ENCODE measurements around the gene DMXL2.
"Not testable (repeated sequence)": the region's sequence is repeated elsewhere in the genome, so short reads cannot be mapped to it uniquely, and the experiment has no call there.

The DMXL2 gene

DNA sequence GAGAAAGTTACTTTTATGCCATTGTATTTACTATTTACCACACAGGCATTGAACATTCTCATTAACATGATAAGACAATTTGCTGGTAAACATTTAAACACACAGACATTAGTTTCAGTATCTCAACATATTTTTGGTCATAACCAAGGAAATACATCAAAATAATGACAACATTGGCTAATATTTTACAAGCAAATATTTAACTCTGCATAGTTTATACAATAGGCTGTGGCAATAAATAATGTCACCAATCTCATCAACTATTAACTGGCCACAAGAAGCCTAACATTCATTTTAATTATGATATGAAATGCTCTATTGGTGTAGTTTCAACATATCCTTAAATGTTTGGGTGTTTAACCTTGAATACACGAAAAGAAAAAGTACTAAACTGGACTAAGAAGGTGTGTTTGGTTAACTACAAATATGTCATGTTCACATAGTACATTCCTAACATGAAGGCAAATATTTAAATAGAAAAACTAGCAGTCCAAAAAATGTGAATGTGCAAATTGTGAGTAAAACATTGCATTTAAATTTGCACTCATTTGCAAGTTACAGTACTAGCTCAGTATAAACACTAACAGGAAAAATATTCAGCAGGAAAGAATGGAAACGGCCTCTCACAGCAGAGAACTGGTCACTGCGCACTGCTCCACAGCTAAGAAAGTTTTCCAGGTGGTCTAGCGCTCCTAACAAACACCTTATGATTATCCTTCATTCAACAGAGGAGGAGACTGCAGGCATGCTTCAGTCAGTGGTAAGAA lies 174.5 kb downstream of the DMXL2 start:
- no peak for DNase-seq (ENCODE audit: extremely low read depth, insufficient read length)
- Histone ChIP-seq H3K4me3 (replicated peaks; ENCODE audit: low read depth, low read length) (no peak overlapping the region), H3K27me3 (replicated peaks; ENCODE audit: control insufficient read depth, insufficient read depth, low read length) (no peaks in the 10 kb centered on the region), H3K36me3 (ENCODE audit: control insufficient read depth, insufficient read depth, low read length) (peaks cover 2% of the 10 kb centered on the region; the same call in 1 of the 2 replicates)
- TF ChIP-seq, protein P1, sequence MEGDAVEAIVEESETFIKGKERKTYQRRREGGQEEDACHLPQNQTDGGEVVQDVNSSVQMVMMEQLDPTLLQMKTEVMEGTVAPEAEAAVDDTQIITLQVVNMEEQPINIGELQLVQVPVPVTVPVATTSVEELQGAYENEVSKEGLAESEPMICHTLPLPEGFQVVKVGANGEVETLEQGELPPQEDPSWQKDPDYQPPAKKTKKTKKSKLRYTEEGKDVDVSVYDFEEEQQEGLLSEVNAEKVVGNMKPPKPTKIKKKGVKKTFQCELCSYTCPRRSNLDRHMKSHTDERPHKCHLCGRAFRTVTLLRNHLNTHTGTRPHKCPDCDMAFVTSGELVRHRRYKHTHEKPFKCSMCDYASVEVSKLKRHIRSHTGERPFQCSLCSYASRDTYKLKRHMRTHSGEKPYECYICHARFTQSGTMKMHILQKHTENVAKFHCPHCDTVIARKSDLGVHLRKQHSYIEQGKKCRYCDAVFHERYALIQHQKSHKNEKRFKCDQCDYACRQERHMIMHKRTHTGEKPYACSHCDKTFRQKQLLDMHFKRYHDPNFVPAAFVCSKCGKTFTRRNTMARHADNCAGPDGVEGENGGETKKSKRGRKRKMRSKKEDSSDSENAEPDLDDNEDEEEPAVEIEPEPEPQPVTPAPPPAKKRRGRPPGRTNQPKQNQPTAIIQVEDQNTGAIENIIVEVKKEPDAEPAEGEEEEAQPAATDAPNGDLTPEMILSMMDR (IDR thresholded peaks at IDR 0.05; ENCODE audit: insufficient read depth, low read length, poor library complexity, severe bottlenecking), result no peak

- not testable (repeated sequence) for DNase-seq (ENCODE audit: extremely low read depth, insufficient read length); H3K27me3 ChIP-seq (replicated peaks; ENCODE audit: control insufficient read depth, insufficient read depth, low read length); H3K4me3 ChIP-seq (replicated peaks; ENCODE audit: low read depth, low read length)
Observed at GRCh38 chr15:51446029-51446744, 176.4 kb downstream of the DMXL2 start.

DNA sequence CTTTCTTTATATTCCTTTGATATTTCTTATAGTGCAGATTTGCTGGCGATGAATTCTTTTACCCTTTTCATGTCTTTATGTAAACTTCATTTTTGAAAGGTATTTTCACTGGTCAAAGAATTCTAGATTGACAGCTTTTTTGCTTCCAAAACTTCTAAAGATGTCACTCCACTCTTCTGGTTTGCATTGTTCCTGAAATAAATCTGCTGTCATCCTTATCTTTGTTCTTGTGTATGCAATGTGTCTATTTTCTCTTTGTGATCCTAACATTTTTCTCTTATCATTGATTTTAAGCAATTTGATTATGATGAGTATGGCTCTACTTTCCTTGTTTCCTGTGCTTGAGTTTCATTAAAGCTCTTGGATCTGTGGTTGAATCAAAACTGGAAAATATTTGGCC lies 177.8 kb downstream of the DMXL2 start:
- TF ChIP-seq, protein P1 (IDR thresholded peaks at IDR 0.05; ENCODE audit: insufficient read depth, low read length, poor library complexity, severe bottlenecking), result no peak
- no peaks in the 10 kb centered on the region for H3K36me3 ChIP-seq (ENCODE audit: control insufficient read depth, insufficient read depth, low read length)
- no peak overlapping the region for H3K4me3 ChIP-seq (replicated peaks; ENCODE audit: low read depth, low read length)
- no peak for DNase-seq (ENCODE audit: extremely low read depth, insufficient read length)
- no peaks in the 10 kb centered on the region for H3K27me3 ChIP-seq (replicated peaks; ENCODE audit: control insufficient read depth, insufficient read depth, low read length)

More at GRCh38 chr15:51446029-51446744, 176.4 kb downstream of the DMXL2 start:
- not testable (repeated sequence) for H3K36me3 ChIP-seq (ENCODE audit: control insufficient read depth, insufficient read depth, low read length)

- H3K4me3 ChIP-seq (replicated peaks; ENCODE audit: low read depth, low read length), result no peak overlapping the region
- TF ChIP-seq, protein P1 (IDR thresholded peaks at IDR 0.05; ENCODE audit: insufficient read depth, low read length, poor library complexity, severe bottlenecking), result no peak
- DNase-seq (ENCODE audit: extremely low read depth, insufficient read length), result peak; percentile 52
- H3K27me3 ChIP-seq (replicated peaks; ENCODE audit: control insufficient read depth, insufficient read depth, low read length), result no peaks in the 10 kb centered on the region
- no peaks in the 10 kb centered on the region for H3K36me3 ChIP-seq (ENCODE audit: control insufficient read depth, insufficient read depth, low read length)
Observed at GRCh38 chr15:51444112-51444511, 178.5 kb downstream of the DMXL2 start.

DNA sequence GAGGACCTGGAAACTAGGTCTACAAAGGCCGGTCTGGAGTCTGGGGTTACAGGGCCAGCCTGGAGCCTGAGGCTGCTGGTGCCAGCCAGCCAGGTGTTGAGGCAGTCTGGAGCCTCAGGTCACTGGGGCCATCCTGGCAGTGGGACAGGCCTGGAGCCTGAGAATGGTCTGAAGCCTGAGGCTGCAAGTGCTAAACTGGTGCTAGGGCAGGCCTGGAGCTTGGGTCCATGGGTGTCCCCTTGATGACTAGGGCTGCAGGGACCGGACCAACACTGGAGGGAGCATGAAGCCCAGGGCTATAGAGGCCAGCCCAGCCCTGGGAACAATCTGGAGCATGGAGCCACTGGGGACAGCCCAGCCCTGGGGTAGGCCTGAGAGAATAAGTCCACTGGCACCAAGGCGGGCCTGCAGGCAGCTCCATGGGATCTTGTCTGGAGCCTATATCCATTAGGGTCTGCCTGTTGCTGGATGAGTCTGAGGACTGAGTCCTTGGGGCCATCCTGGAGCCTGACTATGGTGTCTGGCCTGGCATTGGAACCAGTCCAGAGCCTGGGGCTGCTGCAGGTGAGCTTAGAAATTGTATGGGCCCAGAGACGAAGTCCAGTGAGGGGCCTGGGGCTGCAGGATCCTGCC lies 179.2 kb downstream of the DMXL2 start:
- no peaks in the 10 kb centered on the region for H3K27me3 ChIP-seq (replicated peaks; ENCODE audit: control insufficient read depth, insufficient read depth, low read length)
- no peaks in the 10 kb centered on the region for H3K36me3 ChIP-seq (ENCODE audit: control insufficient read depth, insufficient read depth, low read length)
- H3K4me3 ChIP-seq (replicated peaks; ENCODE audit: low read depth, low read length), result no peak overlapping the region
- TF ChIP-seq, protein P1 (IDR thresholded peaks at IDR 0.05; ENCODE audit: insufficient read depth, low read length, poor library complexity, severe bottlenecking), result no peak
- DNase-seq (ENCODE audit: extremely low read depth, insufficient read length), result no peak

DNA sequence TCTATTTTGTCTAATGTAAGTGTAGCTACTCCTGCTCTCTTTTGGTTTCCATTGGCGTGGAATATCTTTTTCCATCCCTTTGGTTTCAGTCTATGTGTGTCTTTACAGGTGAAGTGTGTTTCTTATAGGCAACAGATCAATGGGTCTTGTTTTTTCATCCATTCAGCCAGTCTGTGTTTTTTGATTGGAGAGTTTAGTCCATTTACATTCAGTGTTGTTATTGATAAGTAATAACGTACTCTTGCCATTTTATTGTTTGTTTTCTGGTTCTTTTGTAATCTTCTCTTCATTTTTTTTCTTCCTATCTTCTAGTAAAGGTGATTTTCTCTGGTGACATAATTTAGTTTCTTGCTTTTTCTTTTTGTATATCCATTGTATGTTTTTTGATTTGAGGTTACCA lies 184.0 kb downstream of the DMXL2 start:
- Histone ChIP-seq H3K4me3 (replicated peaks; ENCODE audit: low read depth, low read length) (no peak overlapping the region), H3K27me3 (replicated peaks; ENCODE audit: control insufficient read depth, insufficient read depth, low read length) (no peaks in the 10 kb centered on the region), H3K36me3 (ENCODE audit: control insufficient read depth, insufficient read depth, low read length) (no peaks in the 10 kb centered on the region)
- no peak for DNase-seq (ENCODE audit: extremely low read depth, insufficient read length)
- TF ChIP-seq, protein P1 (IDR thresholded peaks at IDR 0.05; ENCODE audit: insufficient read depth, low read length, poor library complexity, severe bottlenecking), result no peak
